ENCODE measurements around the gene DPP6. TPM values are rescaled to one million over a fixed set of nuclear protein-coding genes. Genes with fewer than 3 reads are reported as not detected.

DPP6 gene
- total RNA-seq, 3 donors from 2014 or later (not counting 1 experiment from before 2014, with no cell fraction given) = not detected

DNA sequence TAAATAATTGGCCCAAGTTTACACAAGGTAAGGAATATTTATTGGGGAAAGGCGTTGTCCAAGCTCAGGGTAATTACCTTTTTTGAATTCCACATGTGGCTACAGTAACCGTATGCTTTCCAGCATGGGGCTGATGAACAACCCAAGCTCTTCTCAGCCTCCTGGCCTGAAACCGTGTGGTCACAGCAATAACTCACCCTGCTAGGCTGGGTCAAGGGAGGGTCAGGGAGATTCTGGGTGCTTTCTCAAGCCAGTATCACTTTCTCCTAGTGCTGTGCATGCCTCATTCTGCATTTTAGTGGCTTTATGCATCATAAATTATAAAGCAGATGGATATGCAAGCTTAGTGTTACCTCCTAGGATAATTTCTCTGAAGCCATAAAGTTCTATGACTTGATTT, 676.9 kb downstream of the DPP6 start:
- Mint-ChIP-seq H3K9me3 (peaks cover 8 to 17% of the 10 kb centered on the region in 2 donors), H3K4me3 (no peak overlapping the region), H3K4me1 (no peaks in the 10 kb centered on the region), H3K27me3 (ENCODE audit: low read depth in 2 of 2) (no peaks in the 10 kb centered on the region), H3K36me3 (peaks cover 9% of the 10 kb centered on the region), H3K27ac (no peak overlapping the region)
- DNase-seq = no peak
- H3K27me3 ChIP-seq (ENCODE audit: control insufficient read depth, insufficient read depth, low read length) = no peaks in the 10 kb centered on the region
- intact Hi-C loops (cut with micrococcal nuclease) = no loop called here
- H3K36me3 ChIP-seq (ENCODE audit: control insufficient read depth, insufficient read depth, low read length) = no peaks in the 10 kb centered on the region
- H3K4me3 ChIP-seq (ENCODE audit: low read length) = no peak overlapping the region
- H3K9me3 ChIP-seq (ENCODE audit: control insufficient read depth, insufficient read depth, low read length) = peaks cover 8% of the 10 kb centered on the region
- ATAC-seq = no peak
- H3K4me1 ChIP-seq (ENCODE audit: control insufficient read depth, insufficient read depth, low read length) = no peaks in the 10 kb centered on the region
- WGBS (ENCODE audit: insufficient coverage) = 69% methylated on average over 3 of the region's 3 CpGs
- H3K27ac ChIP-seq (ENCODE audit: low read length) = no peak overlapping the region
- TF ChIP-seq, protein P1, sequence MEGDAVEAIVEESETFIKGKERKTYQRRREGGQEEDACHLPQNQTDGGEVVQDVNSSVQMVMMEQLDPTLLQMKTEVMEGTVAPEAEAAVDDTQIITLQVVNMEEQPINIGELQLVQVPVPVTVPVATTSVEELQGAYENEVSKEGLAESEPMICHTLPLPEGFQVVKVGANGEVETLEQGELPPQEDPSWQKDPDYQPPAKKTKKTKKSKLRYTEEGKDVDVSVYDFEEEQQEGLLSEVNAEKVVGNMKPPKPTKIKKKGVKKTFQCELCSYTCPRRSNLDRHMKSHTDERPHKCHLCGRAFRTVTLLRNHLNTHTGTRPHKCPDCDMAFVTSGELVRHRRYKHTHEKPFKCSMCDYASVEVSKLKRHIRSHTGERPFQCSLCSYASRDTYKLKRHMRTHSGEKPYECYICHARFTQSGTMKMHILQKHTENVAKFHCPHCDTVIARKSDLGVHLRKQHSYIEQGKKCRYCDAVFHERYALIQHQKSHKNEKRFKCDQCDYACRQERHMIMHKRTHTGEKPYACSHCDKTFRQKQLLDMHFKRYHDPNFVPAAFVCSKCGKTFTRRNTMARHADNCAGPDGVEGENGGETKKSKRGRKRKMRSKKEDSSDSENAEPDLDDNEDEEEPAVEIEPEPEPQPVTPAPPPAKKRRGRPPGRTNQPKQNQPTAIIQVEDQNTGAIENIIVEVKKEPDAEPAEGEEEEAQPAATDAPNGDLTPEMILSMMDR (IDR thresholded peaks at IDR 0.05) = no peak

DNA sequence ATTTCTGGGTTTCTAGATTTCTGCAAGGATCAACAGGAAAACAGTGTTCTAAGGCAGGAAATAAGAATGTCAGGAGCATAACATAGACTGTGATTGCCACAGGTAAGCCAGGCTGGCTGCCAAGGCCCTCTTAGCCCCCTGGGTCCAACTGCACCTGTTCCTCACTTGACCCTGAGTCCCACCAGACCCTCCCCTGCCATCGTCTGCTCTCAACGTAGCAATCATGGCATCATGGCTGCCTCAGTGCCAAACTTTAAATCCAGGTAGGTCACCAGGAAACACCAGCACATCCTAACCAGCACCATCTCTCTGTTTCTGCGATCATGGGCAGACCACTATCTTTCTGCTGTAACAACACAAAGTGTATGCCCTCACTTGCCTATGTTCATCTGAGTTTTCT, 683.6 kb downstream of the DPP6 start:
- intact Hi-C loops (cut with micrococcal nuclease) = no loop called here
- H3K27ac ChIP-seq (ENCODE audit: low read length) = no peak overlapping the region
- no peaks in the 10 kb centered on the region for H3K36me3 Mint-ChIP-seq
- no peak overlapping the region for H3K4me3 ChIP-seq (ENCODE audit: low read length)
- no peak for DNase-seq
- no peaks in the 10 kb centered on the region for H3K4me1 Mint-ChIP-seq
- H3K9me3 Mint-ChIP-seq = peaks cover 2 to 4% of the 10 kb centered on the region in 2 donors
- no peak overlapping the region for H3K27ac Mint-ChIP-seq
- TF ChIP-seq, protein P1 (IDR thresholded peaks at IDR 0.05) = no peak
- H3K36me3 ChIP-seq (ENCODE audit: control insufficient read depth, insufficient read depth, low read length) = no peaks in the 10 kb centered on the region
- 82% methylated on average over 3 of the region's 3 CpGs for WGBS (ENCODE audit: insufficient coverage)
- H3K4me1 ChIP-seq (ENCODE audit: control insufficient read depth, insufficient read depth, low read length) = no peaks in the 10 kb centered on the region
- no peak overlapping the region for H3K4me3 Mint-ChIP-seq
- no peaks in the 10 kb centered on the region for H3K27me3 ChIP-seq (ENCODE audit: control insufficient read depth, insufficient read depth, low read length)
- no peaks in the 10 kb centered on the region for H3K27me3 Mint-ChIP-seq (ENCODE audit: low read depth in 2 of 2)
- no peaks in the 10 kb centered on the region for H3K9me3 ChIP-seq (ENCODE audit: control insufficient read depth, insufficient read depth, low read length)
- ATAC-seq = no peak

DNA sequence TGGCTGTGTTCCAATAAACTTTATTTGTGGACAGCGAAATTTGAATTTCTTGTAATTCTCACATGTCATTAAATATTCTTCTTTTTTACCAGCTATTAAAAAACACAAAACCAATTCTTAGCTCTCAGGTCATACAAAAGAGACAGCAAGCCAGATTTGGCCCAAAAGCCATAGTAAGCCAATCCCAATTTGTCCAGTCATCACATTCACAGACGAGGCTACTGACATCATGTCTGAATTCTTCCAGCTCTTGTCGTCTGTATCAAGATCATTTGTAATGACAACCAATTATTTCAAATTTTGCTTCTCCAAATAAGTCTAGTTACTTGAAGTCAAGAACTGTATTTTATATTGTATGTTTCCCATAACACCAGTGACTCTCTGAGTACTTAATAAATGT, 684.2 kb downstream of the DPP6 start:
- Histone ChIP-seq H3K9me3 (ENCODE audit: control insufficient read depth, insufficient read depth, low read length) (no peaks in the 10 kb centered on the region), H3K4me3 (ENCODE audit: low read length) (no peak overlapping the region), H3K4me1 (ENCODE audit: control insufficient read depth, insufficient read depth, low read length) (no peaks in the 10 kb centered on the region), H3K36me3 (ENCODE audit: control insufficient read depth, insufficient read depth, low read length) (no peaks in the 10 kb centered on the region), H3K27me3 (ENCODE audit: control insufficient read depth, insufficient read depth, low read length) (no peaks in the 10 kb centered on the region), H3K27ac (ENCODE audit: low read length) (no peak overlapping the region)
- H3K27ac Mint-ChIP-seq = no peak overlapping the region
- H3K27me3 Mint-ChIP-seq (ENCODE audit: low read depth in 2 of 2) = no peaks in the 10 kb centered on the region
- TF ChIP-seq, protein P1 (IDR thresholded peaks at IDR 0.05) = no peak
- H3K36me3 Mint-ChIP-seq = no peaks in the 10 kb centered on the region
- ATAC-seq (no peak), DNase-seq (no peak)
- H3K9me3 Mint-ChIP-seq = peaks cover 2 to 4% of the 10 kb centered on the region in 2 donors
- 88% methylated on average over 3 of the region's 3 CpGs for WGBS (ENCODE audit: insufficient coverage)
- H3K4me3 Mint-ChIP-seq = no peak overlapping the region
- intact Hi-C loops (cut with micrococcal nuclease) = no loop called here
- H3K4me1 Mint-ChIP-seq = no peaks in the 10 kb centered on the region

DNA sequence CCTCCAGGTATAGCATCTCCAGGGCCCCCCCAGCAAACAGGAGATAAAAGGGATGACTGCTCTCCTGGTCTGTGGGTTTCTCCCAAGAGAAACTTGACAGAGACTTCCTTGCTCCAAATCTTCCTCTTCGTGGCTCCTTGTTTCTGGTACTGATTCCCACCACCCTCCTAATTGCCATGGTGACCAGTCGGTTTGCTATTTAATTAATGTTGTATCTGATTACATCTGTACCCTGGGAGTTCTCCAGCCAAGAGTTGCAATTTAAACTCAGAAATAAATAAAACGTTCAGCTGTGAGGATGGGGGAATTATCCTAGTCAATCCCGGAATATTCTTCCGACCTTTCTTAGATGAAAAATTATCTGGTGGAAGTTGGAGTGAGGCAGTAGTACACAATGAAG, 686.0 kb downstream of the DPP6 start:
- ATAC-seq = no peak
- TF ChIP-seq, protein P1 (IDR thresholded peaks at IDR 0.05) = no peak
- Histone ChIP-seq H3K27me3 (ENCODE audit: control insufficient read depth, insufficient read depth, low read length) (no peaks in the 10 kb centered on the region), H3K9me3 (ENCODE audit: control insufficient read depth, insufficient read depth, low read length) (no peaks in the 10 kb centered on the region), H3K4me3 (ENCODE audit: low read length) (no peak overlapping the region), H3K4me1 (ENCODE audit: control insufficient read depth, insufficient read depth, low read length) (no peaks in the 10 kb centered on the region), H3K36me3 (ENCODE audit: control insufficient read depth, insufficient read depth, low read length) (no peaks in the 10 kb centered on the region), H3K27ac (ENCODE audit: low read length) (no peak overlapping the region)
- intact Hi-C loops (cut with micrococcal nuclease) = no loop called here
- no peak overlapping the region for H3K4me3 Mint-ChIP-seq
- peaks cover 0 to 2% of the 10 kb centered on the region in 2 donors for H3K9me3 Mint-ChIP-seq
- no peak for DNase-seq
- H3K36me3 Mint-ChIP-seq = no peaks in the 10 kb centered on the region
- WGBS (ENCODE audit: insufficient coverage) = 79% methylated on average over 4 of the region's 5 CpGs
- no peak overlapping the region for H3K27ac Mint-ChIP-seq
- no peaks in the 10 kb centered on the region for H3K4me1 Mint-ChIP-seq
- peaks cover 0 to 1% of the 10 kb centered on the region in 2 donors for H3K27me3 Mint-ChIP-seq (ENCODE audit: low read depth in 2 of 2)

Data from natural killer cell (primary cell).